PC-9 (cell line): ENCODE data around the gene MTR.

Experiments
- CTCF ChIP-seq: fragments of 200-600 bp; sonication (generic); conservative IDR thresholded peaks from 2 replicates; pipeline ENCODE4 v1.6.1; 2017; ENCODE audit warnings: mixed run types, antibody characterized with exemption, mild to moderate bottlenecking, moderate library complexity
- EZH2 ChIP-seq: fragments of 200-600 bp; sonication (generic); IDR thresholded peaks from 2 replicates; pipeline ENCODE4 v1.8.0; 2017; ENCODE audit warnings: antibody characterized with exemption, low read depth

GRCh38 chr1:236860101-236860500, 65.0 kb downstream of the MTR start:
- no peak for TF ChIP-seq CTCF
- TF ChIP-seq EZH2 = no peak
